HEK293 (cell line): ENCODE results near the gene SAXO1.

Experiments
- CTCF ChIA-PET: fragments of 350-600 bp; formaldehyde crosslinking; extraction: SDS; loops from one replicate; lab custom pipeline; 2021; ENCODE audit warnings: antibody characterized with exemption; lab: Yijun Ruan, JAX
- POLR2A ChIA-PET: fragments of 300-600 bp; formaldehyde crosslinking; extraction: SDS; loops from one replicate; lab custom pipeline; 2020; ENCODE audit warnings: antibody characterized with exemption, inconsistent platforms; lab: Yijun Ruan, JAX
- H3K27ac ChIP-seq: fragments of 200-500 bp; sonication (Bioruptor generic); 2 replicates; pipeline ENCODE4 v1.5.1; 2014; ENCODE audit warnings: low read depth, low read length, control low read depth, inconsistent platforms; ENCODE audit errors: extremely low read depth
- H3K36me3 ChIP-seq, 2 experiments: fragments of 200-500 bp in 1 of 2; sonication (Bioruptor generic) in 1 of 2; 1 replicate in 1 of 2; 2 replicates in 1 of 2; pipeline ENCODE4 v1.5.1; 2014 to 2017; ENCODE audit warnings: inconsistent platforms in 2 of 2, low read length in 2 of 2; ENCODE audit not compliant: control insufficient read depth in 2 of 2, insufficient read depth in 1 of 2
- H3K4me1 ChIP-seq: fragments of 200-500 bp; sonication (Bioruptor generic); 2 replicates; pipeline ENCODE4 v1.5.1; 2014; ENCODE audit warnings: mild to moderate bottlenecking, low read length, inconsistent platforms; ENCODE audit not compliant: control insufficient read depth, insufficient read depth
- H3K4me3 ChIP-seq: 2 replicates; pipeline ENCODE4 v1.5.1; 2011; ENCODE audit warnings: low read depth, mild to moderate bottlenecking, control low read depth, low read length, moderate library complexity
- H3K9me3 ChIP-seq: fragments of 200-500 bp; sonication (Bioruptor generic); 2 replicates; pipeline ENCODE4 v1.5.1; 2014; ENCODE audit warnings: low read depth, low read length, inconsistent platforms; ENCODE audit not compliant: control insufficient read depth, insufficient read depth
- FEZF1 ChIP-seq: fragments of 450-650 bp; formaldehyde crosslinking; IDR thresholded peaks from 2 replicates; pipeline ENCODE4 v1.5.1; 2016; ENCODE audit warnings: missing biosample characterization, missing genetic modification characterization
- GLI2 ChIP-seq: fragments of 450-650 bp; formaldehyde crosslinking; IDR thresholded peaks from 2 replicates; pipeline ENCODE4; 2017; ENCODE audit warnings: missing biosample characterization, missing genetic modification characterization, low read depth, borderline replicate concordance
- GLIS1 ChIP-seq: fragments of 450-650 bp; formaldehyde crosslinking; IDR thresholded peaks from 2 replicates; pipeline ENCODE4 v1.5.1; 2016; ENCODE audit warnings: missing biosample characterization, missing genetic modification characterization
- KLF10 ChIP-seq: fragments of 450-650 bp; IDR thresholded peaks from 2 replicates; pipeline ENCODE4 v1.5.1; 2018; ENCODE audit warnings: missing biosample characterization, mild to moderate bottlenecking, missing genetic modification characterization
- OSR2 ChIP-seq: fragments of 450-650 bp; formaldehyde crosslinking; IDR thresholded peaks from 2 replicates; pipeline ENCODE4 v1.5.1; 2016; ENCODE audit warnings: missing biosample characterization, missing genetic modification characterization
- PRDM10 ChIP-seq: fragments of 450-650 bp; formaldehyde crosslinking; IDR thresholded peaks from 2 replicates; pipeline ENCODE4 v1.5.1; 2016; ENCODE audit warnings: missing biosample characterization, missing genetic modification characterization
- ZBTB48 ChIP-seq: fragments of 450-650 bp; formaldehyde crosslinking; IDR thresholded peaks from 2 replicates; pipeline ENCODE4 v1.5.1; 2016; ENCODE audit warnings: missing biosample characterization, missing genetic modification characterization
- ZBTB8A ChIP-seq: fragments of 450-650 bp; formaldehyde crosslinking; IDR thresholded peaks from 2 replicates; pipeline ENCODE4 v1.5.1; 2016; ENCODE audit warnings: missing biosample characterization, missing genetic modification characterization
- ZEB2 ChIP-seq: fragments of 450-650 bp; formaldehyde crosslinking; IDR thresholded peaks from 2 replicates; pipeline ENCODE4 v1.5.1; 2016; ENCODE audit warnings: missing biosample characterization, missing genetic modification characterization
- ZNF335 ChIP-seq: fragments of 450-650 bp; formaldehyde crosslinking; conservative IDR thresholded peaks from 2 replicates; pipeline ENCODE4 v1.5.1; 2016; ENCODE audit warnings: missing biosample characterization, missing genetic modification characterization
- ZNF423 ChIP-seq: fragments of 450-650 bp; formaldehyde crosslinking; IDR thresholded peaks from 2 replicates; pipeline ENCODE4 v1.5.1; 2016; ENCODE audit warnings: missing biosample characterization, missing genetic modification characterization
- ZNF561 ChIP-seq: fragments of 450-650 bp; IDR thresholded peaks from 2 replicates; pipeline ENCODE4 v1.5.1; 2018; ENCODE audit warnings: missing biosample characterization, missing genetic modification characterization, borderline replicate concordance
- ZNF585B ChIP-seq: fragments of 450-650 bp; formaldehyde crosslinking; IDR thresholded peaks from 2 replicates; pipeline ENCODE4 v1.5.1; 2016; ENCODE audit warnings: missing biosample characterization, missing genetic modification characterization
- ZNF629 ChIP-seq: fragments of 450-650 bp; formaldehyde crosslinking; IDR thresholded peaks from 2 replicates; pipeline ENCODE4 v1.5.1; 2017; ENCODE audit warnings: missing biosample characterization, missing genetic modification characterization
- ZNF701 ChIP-seq: fragments of 450-650 bp; formaldehyde crosslinking; IDR thresholded peaks from 2 replicates; pipeline ENCODE4 v1.5.1; 2016; ENCODE audit warnings: missing biosample characterization, missing genetic modification characterization
- ZNF768 ChIP-seq: fragments of 450-650 bp; formaldehyde crosslinking; IDR thresholded peaks from 2 replicates; pipeline ENCODE4 v1.5.1; 2018; ENCODE audit warnings: missing biosample characterization, mild to moderate bottlenecking, missing genetic modification characterization
- ZNF843 ChIP-seq: fragments of 450-650 bp; formaldehyde crosslinking; IDR thresholded peaks from 2 replicates; pipeline ENCODE4 v1.5.1; 2016; ENCODE audit warnings: missing biosample characterization, missing genetic modification characterization
- ZSCAN30 ChIP-seq: fragments of 450-650 bp; IDR thresholded peaks from 2 replicates; pipeline ENCODE4 v1.5.1; 2018; ENCODE audit warnings: missing biosample characterization, mild to moderate bottlenecking, missing genetic modification characterization, moderate library complexity
- TF ChIP-seq, protein P1 (sequence below): fragments of 450-650 bp; formaldehyde crosslinking; conservative IDR thresholded peaks from 2 replicates; pipeline ENCODE4 v1.5.1; 2016; ENCODE audit warnings: low read depth, missing biosample characterization, missing genetic modification characterization
- TF ChIP-seq, protein P2 (sequence below): fragments of 450-650 bp; formaldehyde crosslinking; IDR thresholded peaks from 2 replicates; pipeline ENCODE4 v1.5.1; 2017; ENCODE audit warnings: missing biosample characterization, missing genetic modification characterization
- TF ChIP-seq, protein P3 (sequence below): fragments of 450-650 bp; formaldehyde crosslinking; IDR thresholded peaks from 2 replicates; pipeline ENCODE4 v1.5.1; 2017; ENCODE audit warnings: missing biosample characterization, missing genetic modification characterization
- TF ChIP-seq, protein P4 (sequence below): fragments of 450-650 bp; formaldehyde crosslinking; IDR thresholded peaks from 2 replicates; pipeline ENCODE4 v1.5.1; 2016; ENCODE audit warnings: missing biosample characterization, missing genetic modification characterization
- TF ChIP-seq, protein P5 (sequence below): fragments of 450-650 bp; formaldehyde crosslinking; IDR thresholded peaks from 2 replicates; pipeline ENCODE4 v1.5.1; 2016; ENCODE audit warnings: missing biosample characterization, missing genetic modification characterization

The SAXO1 gene

DNA sequence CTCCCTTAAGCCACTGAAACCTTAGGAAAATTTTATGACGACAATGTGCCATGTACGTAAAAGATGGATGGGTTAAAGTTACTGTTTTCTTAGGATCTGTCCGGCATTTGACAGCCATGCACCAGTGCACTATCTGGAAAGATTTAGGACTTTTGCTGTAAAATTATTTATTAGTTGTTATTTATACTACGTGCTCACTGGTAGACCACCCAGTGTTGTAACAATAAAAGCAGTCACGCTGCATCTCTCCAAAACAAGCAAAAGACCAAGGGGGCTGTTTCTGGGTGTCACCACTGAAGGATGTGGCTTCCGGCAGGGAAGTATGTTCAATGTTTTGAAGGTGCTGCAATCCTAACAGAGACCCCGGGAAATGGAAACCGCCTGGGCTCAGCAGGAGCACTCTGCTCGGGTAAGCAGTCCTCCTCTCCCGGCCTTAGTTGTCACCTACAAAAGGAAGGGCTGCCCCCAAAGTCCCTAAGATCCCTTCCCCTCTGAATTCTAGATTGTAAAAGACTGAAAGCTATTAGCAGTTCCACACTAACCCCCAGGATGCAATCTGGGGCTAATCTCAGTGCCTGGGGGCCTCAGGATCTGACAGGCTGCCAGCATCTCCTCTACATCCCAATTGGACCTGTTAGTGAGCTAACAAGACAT is 38.6 kb downstream of the SAXO1 start:
- CTCF ChIA-PET = interaction anchor here (1.3 to 1.4 kb wide), 2 partner anchors 19 to 34 kb away, joined by 4 read pairs; no protein-coding TSS in a partner anchor
- Histone ChIP-seq H3K36me3 (no peaks in the 10 kb centered on the region), H3K4me1 (no peaks in the 10 kb centered on the region; the same call in 1 of the 2 replicates), H3K27ac (peak overlapping the region; percentile 32; the same call in 1 of the 2 replicates), H3K4me3 (no peak overlapping the region), H3K9me3 (no peaks in the 10 kb centered on the region)
- POLR2A ChIA-PET = no interaction called here
- TF ChIP-seq, protein P1, sequence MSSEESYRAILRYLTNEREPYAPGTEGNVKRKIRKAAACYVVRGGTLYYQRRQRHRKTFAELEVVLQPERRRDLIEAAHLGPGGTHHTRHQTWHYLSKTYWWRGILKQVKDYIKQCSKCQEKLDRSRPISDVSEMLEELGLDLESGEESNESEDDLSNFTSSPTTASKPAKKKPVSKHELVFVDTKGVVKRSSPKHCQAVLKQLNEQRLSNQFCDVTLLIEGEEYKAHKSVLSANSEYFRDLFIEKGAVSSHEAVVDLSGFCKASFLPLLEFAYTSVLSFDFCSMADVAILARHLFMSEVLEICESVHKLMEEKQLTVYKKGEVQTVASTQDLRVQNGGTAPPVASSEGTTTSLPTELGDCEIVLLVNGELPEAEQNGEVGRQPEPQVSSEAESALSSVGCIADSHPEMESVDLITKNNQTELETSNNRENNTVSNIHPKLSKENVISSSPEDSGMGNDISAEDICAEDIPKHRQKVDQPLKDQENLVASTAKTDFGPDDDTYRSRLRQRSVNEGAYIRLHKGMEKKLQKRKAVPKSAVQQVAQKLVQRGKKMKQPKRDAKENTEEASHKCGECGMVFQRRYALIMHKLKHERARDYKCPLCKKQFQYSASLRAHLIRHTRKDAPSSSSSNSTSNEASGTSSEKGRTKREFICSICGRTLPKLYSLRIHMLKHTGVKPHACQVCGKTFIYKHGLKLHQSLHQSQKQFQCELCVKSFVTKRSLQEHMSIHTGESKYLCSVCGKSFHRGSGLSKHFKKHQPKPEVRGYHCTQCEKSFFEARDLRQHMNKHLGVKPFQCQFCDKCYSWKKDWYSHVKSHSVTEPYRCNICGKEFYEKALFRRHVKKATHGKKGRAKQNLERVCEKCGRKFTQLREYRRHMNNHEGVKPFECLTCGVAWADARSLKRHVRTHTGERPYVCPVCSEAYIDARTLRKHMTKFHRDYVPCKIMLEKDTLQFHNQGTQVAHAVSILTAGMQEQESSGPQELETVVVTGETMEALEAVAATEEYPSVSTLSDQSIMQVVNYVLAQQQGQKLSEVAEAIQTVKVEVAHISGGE (tag by site-specific recombination) = peak; percentile 74
- TF ChIP-seq ZNF335 (no peak; the same call in 1 of the 2 replicates), ZBTB48 (tag by site-specific recombination) (0 out of 2 replicates have a peak, but pooled peaks have one; percentile 36), ZSCAN30 (tag by site-specific recombination) (0 out of 2 replicates have a peak, but pooled peaks have one; percentile 39), FEZF1 (tag by site-specific recombination) (peak; percentile 91), ZNF701 (no peak), ZBTB8A (tag by site-specific recombination) (peak; percentile 28; the same call in 1 of the 2 replicates), PRDM10 (tag by site-specific recombination) (peak; percentile 35; the same call in 1 of the 2 replicates), ZNF423 (tag by site-specific recombination) (0 out of 2 replicates have a peak, but pooled peaks have one; percentile 70), GLIS1 (peak; percentile 73), GLI2 (peak; percentile 72; the same call in 1 of the 2 replicates), ZEB2 (0 out of 2 replicates have a peak, but pooled peaks have one; percentile 31), ZNF585B (tag by site-specific recombination) (no peak), OSR2 (peak; percentile 38; the same call in 1 of the 2 replicates), KLF10 (peak; percentile 78), ZNF629 (tag by site-specific recombination) (peak; percentile 58; the same call in 1 of the 2 replicates), ZNF843 (tag by site-specific recombination) (peak; percentile 67; the same call in 1 of the 2 replicates), ZNF768 (tag by site-specific recombination) (no peak), ZNF561 (tag by site-specific recombination) (peak; percentile 53)
- TF ChIP-seq, protein P2, sequence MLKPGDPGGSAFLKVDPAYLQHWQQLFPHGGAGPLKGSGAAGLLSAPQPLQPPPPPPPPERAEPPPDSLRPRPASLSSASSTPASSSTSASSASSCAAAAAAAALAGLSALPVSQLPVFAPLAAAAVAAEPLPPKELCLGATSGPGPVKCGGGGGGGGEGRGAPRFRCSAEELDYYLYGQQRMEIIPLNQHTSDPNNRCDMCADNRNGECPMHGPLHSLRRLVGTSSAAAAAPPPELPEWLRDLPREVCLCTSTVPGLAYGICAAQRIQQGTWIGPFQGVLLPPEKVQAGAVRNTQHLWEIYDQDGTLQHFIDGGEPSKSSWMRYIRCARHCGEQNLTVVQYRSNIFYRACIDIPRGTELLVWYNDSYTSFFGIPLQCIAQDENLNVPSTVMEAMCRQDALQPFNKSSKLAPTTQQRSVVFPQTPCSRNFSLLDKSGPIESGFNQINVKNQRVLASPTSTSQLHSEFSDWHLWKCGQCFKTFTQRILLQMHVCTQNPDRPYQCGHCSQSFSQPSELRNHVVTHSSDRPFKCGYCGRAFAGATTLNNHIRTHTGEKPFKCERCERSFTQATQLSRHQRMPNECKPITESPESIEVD (tag by site-specific recombination) = 0 out of 2 replicates have a peak, but pooled peaks have one; percentile 8
- TF ChIP-seq, protein P3, sequence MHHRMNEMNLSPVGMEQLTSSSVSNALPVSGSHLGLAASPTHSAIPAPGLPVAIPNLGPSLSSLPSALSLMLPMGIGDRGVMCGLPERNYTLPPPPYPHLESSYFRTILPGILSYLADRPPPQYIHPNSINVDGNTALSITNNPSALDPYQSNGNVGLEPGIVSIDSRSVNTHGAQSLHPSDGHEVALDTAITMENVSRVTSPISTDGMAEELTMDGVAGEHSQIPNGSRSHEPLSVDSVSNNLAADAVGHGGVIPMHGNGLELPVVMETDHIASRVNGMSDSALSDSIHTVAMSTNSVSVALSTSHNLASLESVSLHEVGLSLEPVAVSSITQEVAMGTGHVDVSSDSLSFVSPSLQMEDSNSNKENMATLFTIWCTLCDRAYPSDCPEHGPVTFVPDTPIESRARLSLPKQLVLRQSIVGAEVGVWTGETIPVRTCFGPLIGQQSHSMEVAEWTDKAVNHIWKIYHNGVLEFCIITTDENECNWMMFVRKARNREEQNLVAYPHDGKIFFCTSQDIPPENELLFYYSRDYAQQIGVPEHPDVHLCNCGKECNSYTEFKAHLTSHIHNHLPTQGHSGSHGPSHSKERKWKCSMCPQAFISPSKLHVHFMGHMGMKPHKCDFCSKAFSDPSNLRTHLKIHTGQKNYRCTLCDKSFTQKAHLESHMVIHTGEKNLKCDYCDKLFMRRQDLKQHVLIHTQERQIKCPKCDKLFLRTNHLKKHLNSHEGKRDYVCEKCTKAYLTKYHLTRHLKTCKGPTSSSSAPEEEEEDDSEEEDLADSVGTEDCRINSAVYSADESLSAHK (tag by site-specific recombination) = peak; percentile 72
- TF ChIP-seq, protein P4, sequence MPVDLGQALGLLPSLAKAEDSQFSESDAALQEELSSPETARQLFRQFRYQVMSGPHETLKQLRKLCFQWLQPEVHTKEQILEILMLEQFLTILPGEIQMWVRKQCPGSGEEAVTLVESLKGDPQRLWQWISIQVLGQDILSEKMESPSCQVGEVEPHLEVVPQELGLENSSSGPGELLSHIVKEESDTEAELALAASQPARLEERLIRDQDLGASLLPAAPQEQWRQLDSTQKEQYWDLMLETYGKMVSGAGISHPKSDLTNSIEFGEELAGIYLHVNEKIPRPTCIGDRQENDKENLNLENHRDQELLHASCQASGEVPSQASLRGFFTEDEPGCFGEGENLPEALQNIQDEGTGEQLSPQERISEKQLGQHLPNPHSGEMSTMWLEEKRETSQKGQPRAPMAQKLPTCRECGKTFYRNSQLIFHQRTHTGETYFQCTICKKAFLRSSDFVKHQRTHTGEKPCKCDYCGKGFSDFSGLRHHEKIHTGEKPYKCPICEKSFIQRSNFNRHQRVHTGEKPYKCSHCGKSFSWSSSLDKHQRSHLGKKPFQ (tag by site-specific recombination) = no peak
- TF ChIP-seq, protein P5, sequence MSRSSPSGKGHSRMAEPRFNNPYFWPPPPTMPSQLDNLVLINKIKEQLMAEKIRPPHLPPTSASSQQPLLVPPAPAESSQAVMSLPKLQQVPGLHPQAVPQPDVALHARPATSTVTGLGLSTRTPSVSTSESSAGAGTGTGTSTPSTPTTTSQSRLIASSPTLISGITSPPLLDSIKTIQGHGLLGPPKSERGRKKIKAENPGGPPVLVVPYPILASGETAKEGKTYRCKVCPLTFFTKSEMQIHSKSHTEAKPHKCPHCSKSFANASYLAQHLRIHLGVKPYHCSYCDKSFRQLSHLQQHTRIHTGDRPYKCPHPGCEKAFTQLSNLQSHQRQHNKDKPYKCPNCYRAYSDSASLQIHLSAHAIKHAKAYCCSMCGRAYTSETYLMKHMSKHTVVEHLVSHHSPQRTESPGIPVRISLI (tag by site-specific recombination) = no peak
